Measurements from ENCODE around the gene TMIE. TPM values are rescaled to one million over a fixed set of nuclear protein-coding genes. Genes with fewer than 3 reads are reported as not detected.

The TMIE gene
- total and polyA plus RNA-seq, 2 of the 13 experiments (the other 11 are each of a cell fraction or from before 2014, with no cell fraction given), result not detected

DNA sequence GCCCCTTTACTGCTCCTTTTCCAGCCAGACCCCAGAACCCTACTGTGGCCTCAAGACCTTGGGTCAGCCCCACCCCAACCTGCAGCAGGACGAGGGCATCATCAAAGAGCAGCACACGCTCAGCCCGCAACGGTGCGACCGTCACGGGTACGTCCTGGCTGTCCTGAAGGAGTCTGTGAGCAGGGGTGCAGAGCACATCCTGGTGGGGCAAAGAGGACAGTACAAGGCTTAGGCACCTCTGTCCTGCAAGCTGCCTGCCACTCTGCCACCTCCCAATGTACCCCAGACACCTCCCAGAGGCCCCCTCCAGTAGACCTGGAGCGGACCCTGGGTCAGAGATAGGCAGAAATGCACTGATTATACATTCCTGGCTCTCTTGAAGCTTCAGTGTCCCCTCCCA, 15.7 kb upstream of the TMIE start:
- ATAC-seq (peak; percentile 56), FAIRE-seq (no peak), DNase-seq (ENCODE audit: low spot score) (no peak)
- no peaks in the 10 kb centered on the region for H4K20me1 ChIP-seq (ENCODE audit: insufficient read depth, low read length)
- TF ChIP-seq ZNF543 (CRISPR knock-in tag; IDR thresholded peaks at IDR 0.05), result no peak
- TF ChIP-seq, protein P1, sequence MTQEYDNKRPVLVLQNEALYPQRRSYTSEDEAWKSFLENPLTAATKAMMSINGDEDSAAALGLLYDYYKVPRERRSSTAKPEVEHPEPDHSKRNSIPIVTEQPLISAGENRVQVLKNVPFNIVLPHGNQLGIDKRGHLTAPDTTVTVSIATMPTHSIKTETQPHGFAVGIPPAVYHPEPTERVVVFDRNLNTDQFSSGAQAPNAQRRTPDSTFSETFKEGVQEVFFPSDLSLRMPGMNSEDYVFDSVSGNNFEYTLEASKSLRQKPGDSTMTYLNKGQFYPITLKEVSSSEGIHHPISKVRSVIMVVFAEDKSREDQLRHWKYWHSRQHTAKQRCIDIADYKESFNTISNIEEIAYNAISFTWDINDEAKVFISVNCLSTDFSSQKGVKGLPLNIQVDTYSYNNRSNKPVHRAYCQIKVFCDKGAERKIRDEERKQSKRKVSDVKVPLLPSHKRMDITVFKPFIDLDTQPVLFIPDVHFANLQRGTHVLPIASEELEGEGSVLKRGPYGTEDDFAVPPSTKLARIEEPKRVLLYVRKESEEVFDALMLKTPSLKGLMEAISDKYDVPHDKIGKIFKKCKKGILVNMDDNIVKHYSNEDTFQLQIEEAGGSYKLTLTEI (CRISPR knock-in tag; conservative IDR thresholded peaks at IDR 0.05), result no peak
- no peak for TF ChIP-seq ETV6 (CRISPR knock-in tag; conservative IDR thresholded peaks at IDR 0.05)
- TF ChIP-seq STAG1 (CRISPR knock-in tag; IDR thresholded peaks at IDR 0.05), result 0 out of 2 replicates have a peak, but pooled peaks have one; percentile 2
- BruUV-seq (replicated peaks), result no TSS peak
- CTCF ChIA-PET (ENCODE audit: low intra/inter-chr PET ratio, low total read pairs), result no interaction called here
- no peak overlapping the region for H3K27ac ChIP-seq (ENCODE audit: extremely low read length, insufficient read depth, low read length)
- 7% methylated on average over 9 of the region's 9 CpGs for WGBS (ENCODE audit: low lambda C conversion rate)
- no peak overlapping the region for H2AFZ ChIP-seq (ENCODE audit: low read length)
- no peaks in the 10 kb centered on the region for H3K4me1 ChIP-seq (ENCODE audit: insufficient read depth, low read length)
- no peak overlapping the region for H3K9ac ChIP-seq (ENCODE audit: insufficient read depth, low read depth, low read length)
- in situ Hi-C loops (cut with HindIII; ENCODE audit: extremely low pct_ligation_motif_present, low pct_unique_long_range_greater_than_20kb) (no loop called here), intact Hi-C loops (cut with micrococcal nuclease; ENCODE audit: unreplicated experiment) (no loop called here)
- H3K27me3 ChIP-seq (ENCODE audit: control insufficient read depth in 1 of 2, insufficient read depth in 2 of 2, low read length in 2 of 2), result peaks cover 4 to 38% of the 10 kb centered on the region in 2 experiments; a peak in 3 of 5 replicates
- POLR2A ChIA-PET, result no interaction called here
- H3K4me3 ChIP-seq (replicated peaks in 1 of 3; ENCODE audit: insufficient read depth in 1 of 3, low read depth in 2 of 3, low read length in 3 of 3), result no peak overlapping the region
- H3K9me3 ChIP-seq (ENCODE audit: low read length), result no peaks in the 10 kb centered on the region
- H3K36me3 ChIP-seq (replicated peaks in 1 of 2; ENCODE audit: control insufficient read depth in 1 of 2, insufficient read depth in 2 of 2, low read length in 2 of 2), result no peaks in the 10 kb centered on the region
- no peak overlapping the region for H3K4me2 ChIP-seq (ENCODE audit: low read depth, low read length)
- no peaks in the 10 kb centered on the region for H3K79me2 ChIP-seq (ENCODE audit: insufficient read depth, low read length)

DNA sequence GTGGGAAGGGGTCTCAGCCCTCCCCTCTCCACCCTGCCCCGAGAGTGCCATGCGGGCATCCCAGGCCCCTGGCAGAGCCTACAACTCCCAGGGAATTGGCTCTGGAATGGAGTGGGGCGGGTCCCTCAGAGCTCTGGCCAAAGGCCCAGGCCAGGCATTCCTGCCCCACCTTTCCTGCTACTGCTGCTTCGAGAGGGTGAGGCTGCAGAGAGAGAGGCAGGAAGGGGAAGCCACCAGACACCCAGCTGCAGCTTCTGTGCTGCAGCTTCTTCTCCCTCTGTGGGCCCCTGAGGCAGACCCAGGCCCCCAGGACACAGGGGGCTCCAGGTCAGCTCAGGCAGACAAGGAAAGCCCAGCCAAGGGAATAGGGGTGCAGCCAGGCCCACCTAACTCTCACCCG, 10.4 kb upstream of the TMIE start:
- Histone ChIP-seq H3K9ac (ENCODE audit: insufficient read depth, low read depth, low read length) (no peak overlapping the region), H4K20me1 (ENCODE audit: insufficient read depth, low read length) (no peaks in the 10 kb centered on the region), H3K27me3 (ENCODE audit: control insufficient read depth in 1 of 2, insufficient read depth in 2 of 2, low read length in 2 of 2) (peaks cover under 1 to 19% of the 10 kb centered on the region in 2 experiments; a peak in 3 of 5 replicates), H3K4me1 (ENCODE audit: insufficient read depth, low read length) (no peaks in the 10 kb centered on the region), H3K4me3 (replicated peaks in 1 of 3; ENCODE audit: insufficient read depth in 1 of 3, low read depth in 2 of 3, low read length in 3 of 3) (no peak overlapping the region), H3K27ac (ENCODE audit: extremely low read length, insufficient read depth, low read length) (no peak overlapping the region), H3K4me2 (ENCODE audit: low read depth, low read length) (no peak overlapping the region), H3K79me2 (ENCODE audit: insufficient read depth, low read length) (no peaks in the 10 kb centered on the region), H2AFZ (ENCODE audit: low read length) (no peak overlapping the region), H3K9me3 (ENCODE audit: low read length) (no peaks in the 10 kb centered on the region), H3K36me3 (replicated peaks in 1 of 2; ENCODE audit: control insufficient read depth in 1 of 2, insufficient read depth in 2 of 2, low read length in 2 of 2) (no peaks in the 10 kb centered on the region)
- no peak for TF ChIP-seq JDP2 (CRISPR knock-in tag; IDR thresholded peaks at IDR 0.05; ENCODE audit: borderline replicate concordance)
- no peak for TF ChIP-seq CEBPB (IDR thresholded peaks at IDR 0.05; ENCODE audit: borderline replicate concordance, low read depth, low read length)
- no peak for TF ChIP-seq YEATS2 (CRISPR knock-in tag; IDR thresholded peaks at IDR 0.05; ENCODE audit: borderline replicate concordance)
- TF ChIP-seq, protein P2, sequence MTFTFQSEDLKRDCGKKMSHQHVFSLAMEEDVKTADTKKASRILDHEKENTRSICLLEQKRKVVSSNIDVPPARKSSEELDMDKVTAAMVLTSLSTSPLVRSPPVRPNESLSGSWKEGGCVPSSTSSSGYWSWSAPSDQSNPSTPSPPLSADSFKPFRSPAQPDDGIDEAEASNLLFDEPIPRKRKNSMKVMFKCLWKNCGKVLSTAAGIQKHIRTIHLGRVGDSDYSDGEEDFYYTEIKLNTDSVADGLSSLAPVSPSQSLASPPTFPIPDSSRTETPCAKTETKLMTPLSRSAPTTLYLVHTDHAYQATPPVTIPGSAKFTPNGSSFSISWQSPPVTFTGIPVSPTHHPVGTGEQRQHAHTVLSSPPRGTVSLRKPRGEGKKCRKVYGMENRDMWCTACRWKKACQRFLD (CRISPR knock-in tag; IDR thresholded peaks at IDR 0.05; ENCODE audit: borderline replicate concordance), result no peak
- no peak for TF ChIP-seq MATR3 (CRISPR knock-in tag; IDR thresholded peaks at IDR 0.05)
- TF ChIP-seq KDM3A (CRISPR knock-in tag; IDR thresholded peaks at IDR 0.05; ENCODE audit: low read depth), result no peak
- no peak for TF ChIP-seq RAD51 (IDR thresholded peaks at IDR 0.05; ENCODE audit: borderline replicate concordance)
- no peak for TF ChIP-seq ZNF44 (CRISPR knock-in tag; IDR thresholded peaks at IDR 0.05)
- TF ChIP-seq SUZ12 (IDR thresholded peaks at IDR 0.05; ENCODE audit: low read depth, low read length), result no peak
- TF ChIP-seq, protein P3, sequence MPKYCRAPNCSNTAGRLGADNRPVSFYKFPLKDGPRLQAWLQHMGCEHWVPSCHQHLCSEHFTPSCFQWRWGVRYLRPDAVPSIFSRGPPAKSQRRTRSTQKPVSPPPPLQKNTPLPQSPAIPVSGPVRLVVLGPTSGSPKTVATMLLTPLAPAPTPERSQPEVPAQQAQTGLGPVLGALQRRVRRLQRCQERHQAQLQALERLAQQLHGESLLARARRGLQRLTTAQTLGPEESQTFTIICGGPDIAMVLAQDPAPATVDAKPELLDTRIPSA (CRISPR knock-in tag; IDR thresholded peaks at IDR 0.05; ENCODE audit: borderline replicate concordance), result no peak
- intact Hi-C loops (cut with micrococcal nuclease; ENCODE audit: unreplicated experiment) (no loop called here), in situ Hi-C loops (cut with HindIII; ENCODE audit: extremely low pct_ligation_motif_present, low pct_unique_long_range_greater_than_20kb) (no loop called here)
- 89% methylated on average over 1 of the region's 5 CpGs for whole genome bisulfite sequencing (ENCODE audit: low lambda C conversion rate)
- CTCF ChIA-PET (ENCODE audit: low intra/inter-chr PET ratio, low total read pairs), result no interaction called here
- POLR2A ChIA-PET, result no interaction called here
- FAIRE-seq (no peak), DNase-seq (ENCODE audit: low spot score) (no peak), ATAC-seq (no peak)
- BruUV-seq (replicated peaks), result no TSS peak
